BJ (cell line): ENCODE results near the gene SERP1. TPM values are rescaled to one million over a fixed set of nuclear protein-coding genes. Genes with fewer than 3 reads are reported as not detected.

Experiments
- CTCF ChIA-PET: fragments of 350-600 bp; formaldehyde crosslinking; extraction: SDS; loops from one replicate; lab custom pipeline; 2021; ENCODE audit warnings: antibody characterized with exemption, inconsistent platforms; lab: Yijun Ruan, JAX
- POLR2A ChIA-PET: fragments of 300-600 bp; sonication (Branson Sonifier 250); formaldehyde crosslinking; extraction: SDS; loops from one replicate; lab custom pipeline; 2021; ENCODE audit warnings: antibody characterized with exemption; lab: Charles Lee
- DNase-seq: peaks from one replicate; pipeline ENCODE4 v3.0.0-alpha.2; 2011; ENCODE audit warnings: low read depth
- H3K27me3 ChIP-seq: 2 replicates; pipeline ENCODE4 v1.6.0; 2011; ENCODE audit warnings: low read length; ENCODE audit not compliant: control insufficient read depth, insufficient read depth
- H3K36me3 ChIP-seq: 2 replicates; pipeline ENCODE4 v1.5.1; 2011; ENCODE audit warnings: low read length; ENCODE audit not compliant: control insufficient read depth, insufficient read depth
- H3K4me3 ChIP-seq: 2 replicates; pipeline ENCODE4 v1.5.1; 2011; ENCODE audit warnings: low read depth, mild to moderate bottlenecking, control low read depth, low read length
- CTCF ChIP-seq: IDR thresholded peaks from 2 replicates; pipeline ENCODE4 v1.5.1; 2011; ENCODE audit warnings: low read depth, mild to moderate bottlenecking, control low read depth, inconsistent platforms, low read length, moderate library complexity; ENCODE audit not compliant: insufficient read depth
- polyA plus RNA-seq: library from polyadenylated mRNA; depleted of rRNA; stranded (reverse); fragments of >200 nt; gene quantifications from 2 replicates; pipeline ENCODE4 v1.2.3, GENCODE V29; 2011

Gene SERP1
- polyA plus RNA-seq, 1 experiment, result 86.5 TPM

GRCh38 chr3:150519026-150519425 is 27.3 kb downstream of the SERP1 start:
- no peak for TF ChIP-seq CTCF
- POLR2A ChIA-PET, result no interaction called here
- CTCF ChIA-PET, result interaction anchor here (1.4 kb wide), 2 partner anchors 12 to 16 kb away, joined by 3 read pairs; no protein-coding TSS in a partner anchor
- H3K36me3 ChIP-seq, result no peaks in the 10 kb centered on the region
- no peaks in the 10 kb centered on the region for H3K27me3 ChIP-seq
- no peak overlapping the region for H3K4me3 ChIP-seq
- no peak for DNase-seq

DNA sequence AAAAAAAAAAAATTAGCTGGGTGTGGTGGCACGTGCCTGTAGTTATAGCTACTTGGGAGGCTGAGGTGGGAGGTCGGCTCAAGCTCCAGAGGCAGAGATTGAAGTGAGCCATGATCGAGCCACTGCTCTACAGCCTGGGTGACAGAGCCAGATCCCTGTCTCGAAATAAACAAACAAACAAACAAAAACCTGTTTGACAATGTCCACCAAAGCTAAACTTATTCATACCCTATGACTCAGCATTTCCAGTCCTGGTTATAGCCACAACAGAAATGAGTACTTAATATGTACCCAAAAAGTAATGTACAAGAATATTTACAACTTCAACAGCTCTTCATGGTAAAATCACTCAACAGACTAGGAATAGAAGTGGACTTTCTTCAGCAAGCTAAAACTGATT is 31.1 kb downstream of the SERP1 start:
- no peaks in the 10 kb centered on the region for H3K27me3 ChIP-seq
- H3K4me3 ChIP-seq, result no peak overlapping the region
- H3K36me3 ChIP-seq, result no peaks in the 10 kb centered on the region
- no peak for DNase-seq
- no peak for TF ChIP-seq CTCF
- CTCF ChIA-PET, result no interaction called here
- POLR2A ChIA-PET, result no interaction called here

DNA sequence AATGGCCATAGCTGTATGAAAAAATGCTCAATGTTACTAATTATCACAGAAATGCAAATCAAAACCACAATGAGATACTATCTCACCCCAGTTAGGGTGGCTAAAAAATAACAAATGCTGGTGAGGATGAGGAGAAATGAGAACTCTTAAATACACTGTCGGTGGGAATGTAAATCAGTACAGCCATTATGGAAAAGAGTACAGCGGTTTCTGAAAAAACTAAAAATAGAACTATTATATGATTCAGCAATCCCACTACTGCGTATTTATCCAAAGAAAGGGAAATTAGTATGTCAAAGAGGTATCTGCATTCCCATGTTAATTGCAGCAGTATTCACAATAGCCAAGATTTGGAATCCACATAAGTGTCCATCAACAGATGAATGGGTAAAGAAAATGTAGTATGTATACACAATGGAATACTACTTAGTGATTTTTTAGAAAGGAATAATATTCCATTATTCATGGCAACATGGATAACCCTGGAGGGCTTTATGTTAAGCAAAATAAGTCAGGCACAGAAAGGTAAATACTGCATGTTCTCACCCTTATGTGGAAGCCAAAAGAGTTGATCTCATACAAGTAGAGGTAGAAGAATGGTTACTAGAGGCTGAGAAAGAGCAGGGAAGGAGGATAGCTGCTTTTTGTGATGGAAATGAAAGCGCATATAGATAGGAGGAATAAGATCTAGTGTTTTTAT is 35.0 kb downstream of the SERP1 start:
- DNase-seq, result no peak
- no peaks in the 10 kb centered on the region for H3K36me3 ChIP-seq
- H3K27me3 ChIP-seq, result no peaks in the 10 kb centered on the region
- no peak overlapping the region for H3K4me3 ChIP-seq
- CTCF ChIA-PET, result interaction anchor here (1.3 kb wide), 1 partner anchor 10 kb away, joined by 4 read pairs; no protein-coding TSS in a partner anchor
- POLR2A ChIA-PET, result interaction anchor here (0.5 kb wide), 1 partner anchor 16 kb away, joined by 3 read pairs; no protein-coding TSS in a partner anchor
- no peak for TF ChIP-seq CTCF

GRCh38 chr3:150509780-150510179 is 36.5 kb downstream of the SERP1 start:
- ChIA-PET POLR2A (no interaction called here), CTCF (no interaction called here)
- H3K27me3 ChIP-seq, result no peaks in the 10 kb centered on the region
- no peaks in the 10 kb centered on the region for H3K36me3 ChIP-seq
- DNase-seq, result no peak
- TF ChIP-seq CTCF, result no peak
- no peak overlapping the region for H3K4me3 ChIP-seq

GRCh38 chr3:150508401-150508800 is 37.9 kb downstream of the SERP1 start:
- ChIA-PET POLR2A (no interaction called here), CTCF (no interaction called here)

More at GRCh38 chr3:150508401-150508800, 37.9 kb downstream of the SERP1 start:
- DNase-seq, result no peak
- Histone ChIP-seq H3K27me3 (0 out of 2 replicates have a peak, but pooled peaks cover 1% of the 10 kb centered on the region), H3K36me3 (no peaks in the 10 kb centered on the region), H3K4me3 (no peak overlapping the region)
- TF ChIP-seq CTCF, result no peak
